Measurements from ENCODE around the gene CTNNA3.

The CTNNA3 gene

GRCh38 chr10:66877361-66877760, 818.6 kb downstream of the CTNNA3 start:
- DNase-seq (ENCODE audit: low read depth in 2 of 2) = no peak

GRCh38 chr10:66869635-66870034, 826.4 kb downstream of the CTNNA3 start:
- DNase-seq (ENCODE audit: low read depth in 2 of 2) = no peak

DNA sequence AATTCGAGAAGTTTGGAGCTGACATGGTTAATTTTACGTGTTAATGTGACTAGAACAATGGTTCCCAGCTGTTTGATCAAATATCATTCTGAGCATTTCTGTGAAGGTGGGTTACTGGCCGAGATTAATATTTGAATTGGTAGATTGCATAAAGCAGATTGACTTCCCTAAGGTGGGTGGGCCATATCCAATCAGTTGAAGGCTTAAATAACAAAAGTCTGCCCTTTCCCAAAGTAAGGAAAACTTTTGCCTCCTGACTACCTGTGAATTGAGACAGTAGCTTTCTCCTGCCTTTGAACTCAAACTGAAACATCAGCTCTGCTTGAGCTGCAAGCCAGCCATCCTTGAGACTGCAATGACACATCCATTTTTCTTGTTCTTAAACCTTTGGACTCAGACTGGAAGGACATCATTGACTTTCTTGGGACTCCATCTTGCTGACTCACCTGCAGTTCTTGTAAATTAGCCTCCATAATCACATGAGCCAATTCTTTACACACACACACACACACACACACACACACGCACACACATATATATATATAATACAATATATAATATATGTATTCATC, 833.2 kb downstream of the CTNNA3 start:
- DNase-seq (ENCODE audit: low read depth in 2 of 2) = no peak

DNA sequence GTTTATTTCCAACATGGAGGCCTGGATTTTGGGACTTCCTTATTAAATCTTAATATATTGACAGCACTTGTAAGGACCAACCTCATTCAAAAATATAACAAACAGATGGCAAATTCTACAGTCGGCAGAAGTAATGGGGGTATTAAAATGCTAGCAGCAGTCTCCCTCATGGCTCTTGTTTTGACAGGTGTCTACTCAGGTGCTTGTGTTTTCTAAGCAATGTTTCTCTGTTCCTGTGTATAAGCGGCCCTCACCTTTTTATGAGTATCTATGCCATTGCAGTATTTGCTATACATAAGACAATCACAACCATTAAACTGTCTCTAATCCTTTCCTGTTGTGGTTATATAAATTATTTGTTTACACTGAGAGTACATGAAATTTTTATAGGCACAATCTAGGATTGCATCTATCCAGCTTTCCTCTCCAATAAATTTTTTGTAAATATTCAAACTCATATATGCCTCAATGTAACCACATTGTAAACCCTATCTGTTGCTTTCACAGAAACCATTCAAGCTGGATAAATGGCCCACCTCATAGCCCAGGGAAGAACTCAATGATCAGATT, 835.5 kb downstream of the CTNNA3 start:
- no peak for DNase-seq (ENCODE audit: low read depth in 2 of 2)

GRCh38 chr10:66852811-66853210, 843.2 kb downstream of the CTNNA3 start:
- no peak for DNase-seq (ENCODE audit: low read depth in 2 of 2)

- DNase-seq (ENCODE audit: low read depth in 2 of 2) = no peak
These were observed 847.1 kb downstream of the CTNNA3 start for GRCh38 chr10:66848856-66849255.

- no peak for DNase-seq (ENCODE audit: low read depth in 2 of 2)
These were observed 851.6 kb downstream of the CTNNA3 start for GRCh38 chr10:66844176-66844942.

GRCh38 chr10:66843396-66843795, 852.6 kb downstream of the CTNNA3 start:
- no peak for DNase-seq (ENCODE audit: low read depth in 2 of 2)

DNA sequence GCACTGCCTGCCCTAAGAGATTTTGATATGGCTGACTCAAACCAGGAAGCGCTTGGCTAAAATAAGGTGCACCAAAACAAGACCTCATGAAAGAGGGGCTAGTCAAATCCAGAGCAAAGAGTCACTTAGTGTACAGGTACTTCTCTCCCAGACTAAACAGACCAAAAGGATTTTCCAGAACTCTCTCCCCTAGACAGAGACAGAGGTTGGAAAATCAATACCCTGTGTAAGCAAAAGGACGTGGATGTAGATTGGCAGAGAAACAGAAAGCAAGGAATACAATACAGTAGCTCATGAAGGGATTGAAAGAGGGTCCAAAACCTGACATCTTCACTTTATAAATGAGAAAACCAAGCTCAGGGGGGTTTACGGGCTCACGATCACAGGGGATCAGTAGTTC, 853.1 kb downstream of the CTNNA3 start:
- DNase-seq (ENCODE audit: low read depth in 2 of 2) = no peak

DNA sequence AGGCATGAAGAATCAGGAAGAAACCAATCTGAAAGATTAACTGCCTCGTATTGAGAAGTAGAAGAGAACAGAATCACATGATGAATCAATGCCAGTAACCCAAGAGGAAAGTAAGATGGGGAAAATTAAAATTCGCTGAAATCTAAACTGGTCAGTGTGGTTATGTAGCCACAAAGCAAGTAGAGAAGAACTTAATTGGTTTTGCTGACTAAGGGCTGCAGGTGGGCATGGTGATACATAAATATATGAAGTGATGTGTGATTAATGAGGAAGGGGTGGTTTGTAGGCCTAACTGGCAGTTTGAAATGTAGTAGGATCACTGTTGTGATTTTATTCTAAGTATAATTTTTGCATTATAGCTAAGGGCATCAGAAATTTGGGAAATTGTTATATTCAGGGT, 853.6 kb downstream of the CTNNA3 start:
- DNase-seq (ENCODE audit: low read depth in 2 of 2) = no peak

DNA sequence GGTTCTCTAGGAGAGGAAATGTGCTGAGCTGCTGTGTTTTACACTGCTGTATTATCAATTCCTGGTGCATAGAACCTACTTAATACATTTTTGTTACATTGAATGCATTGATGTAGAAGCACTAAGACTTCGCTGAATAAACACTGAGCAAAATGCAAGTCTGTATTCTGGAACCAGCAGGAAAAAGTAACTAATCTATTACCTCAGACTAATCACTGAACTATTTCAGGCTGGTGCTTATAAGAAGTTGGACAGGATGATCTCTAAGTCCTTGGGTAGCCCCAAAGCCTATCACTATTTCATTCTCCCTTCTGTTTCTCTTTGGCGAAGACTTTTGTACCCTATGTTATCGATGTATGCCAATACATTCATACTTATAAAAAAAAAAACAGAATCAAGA, 857.3 kb downstream of the CTNNA3 start:
- no peak for DNase-seq (ENCODE audit: low read depth in 2 of 2)

- DNase-seq (ENCODE audit: low read depth in 2 of 2) = no peak
These were observed 858.0 kb downstream of the CTNNA3 start for GRCh38 chr10:66837990-66838389.

- DNase-seq (ENCODE audit: low read depth in 2 of 2) = no peak
These were observed 858.7 kb downstream of the CTNNA3 start for GRCh38 chr10:66837335-66837734.

- no peak for DNase-seq (ENCODE audit: low read depth in 2 of 2)
These were observed 859.2 kb downstream of the CTNNA3 start for GRCh38 chr10:66836771-66837170.

GRCh38 chr10:66836057-66836456, 859.9 kb downstream of the CTNNA3 start:
- no peak for DNase-seq (ENCODE audit: low read depth in 2 of 2)

DNA sequence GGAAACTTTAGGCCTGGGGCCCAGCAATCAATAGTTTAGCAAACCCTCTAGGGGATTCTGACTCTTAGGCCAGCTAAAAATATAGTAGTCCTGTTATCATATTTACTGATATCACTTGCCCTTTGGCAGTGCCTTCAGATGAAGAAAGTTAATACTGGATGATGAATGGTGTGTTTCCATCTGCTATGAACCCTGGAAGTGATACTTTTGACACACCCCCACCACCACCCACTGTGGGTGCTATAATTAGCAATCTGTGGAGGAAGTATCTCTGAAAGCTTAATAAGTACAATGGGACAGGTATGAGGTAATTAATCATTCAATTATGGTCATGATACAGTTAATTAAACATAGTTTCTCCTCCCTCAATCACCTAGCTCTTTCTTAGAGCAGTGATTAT, 860.6 kb downstream of the CTNNA3 start:
- no peak for DNase-seq (ENCODE audit: low read depth in 2 of 2)

DNA sequence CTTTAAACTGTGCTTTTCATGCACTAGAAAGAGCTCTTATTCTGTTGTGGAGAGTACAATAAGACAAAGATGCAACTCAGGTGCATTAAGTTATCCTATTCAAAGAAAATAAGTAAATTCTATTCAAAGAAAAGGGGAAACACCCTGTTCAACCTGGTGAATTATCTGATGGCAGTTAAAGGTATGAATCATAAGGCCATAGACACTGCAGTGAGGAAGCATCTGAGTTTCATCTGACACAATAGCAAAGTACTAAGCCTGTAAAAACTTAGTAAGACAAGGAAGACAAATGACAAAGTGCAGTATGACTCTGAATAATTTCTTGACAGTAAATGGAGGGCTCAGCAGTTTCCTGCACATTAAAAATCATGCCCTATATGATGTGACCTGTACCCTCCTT, 861.2 kb downstream of the CTNNA3 start:
- DNase-seq (ENCODE audit: low read depth in 2 of 2) = no peak

GRCh38 chr10:66833861-66834260, 862.1 kb downstream of the CTNNA3 start:
- no peak for DNase-seq (ENCODE audit: low read depth in 2 of 2)

DNA sequence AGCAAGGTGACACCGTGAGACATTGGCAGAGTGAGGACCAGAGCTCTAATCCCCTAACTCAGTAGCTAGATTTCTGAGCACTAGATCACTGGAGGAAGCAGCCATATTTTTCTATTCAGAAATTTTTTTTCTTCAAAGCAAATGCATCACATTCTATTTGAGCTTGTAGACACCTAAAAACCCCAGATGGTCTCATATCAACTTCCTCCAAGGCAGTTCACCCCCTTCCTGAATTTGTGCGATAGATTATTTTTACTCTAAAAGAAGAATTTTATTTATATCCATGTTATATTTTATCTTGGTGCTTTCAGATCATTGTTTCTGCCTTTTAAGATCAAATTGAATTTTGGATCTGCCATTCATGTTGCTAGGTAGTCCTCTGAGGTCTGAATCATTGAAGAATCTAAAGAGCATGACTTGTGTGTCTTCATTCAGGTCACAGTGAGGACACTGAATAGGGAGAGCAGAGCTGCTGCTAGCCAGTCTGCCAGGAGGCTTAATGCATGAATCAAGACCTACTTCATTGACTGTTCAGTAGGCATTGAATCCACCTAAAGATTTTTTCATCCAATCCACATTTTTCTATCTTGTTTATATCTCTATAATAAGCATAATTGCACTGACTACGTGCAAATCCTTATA, 863.1 kb downstream of the CTNNA3 start:
- DNase-seq (ENCODE audit: low read depth in 2 of 2) = no peak

DNA sequence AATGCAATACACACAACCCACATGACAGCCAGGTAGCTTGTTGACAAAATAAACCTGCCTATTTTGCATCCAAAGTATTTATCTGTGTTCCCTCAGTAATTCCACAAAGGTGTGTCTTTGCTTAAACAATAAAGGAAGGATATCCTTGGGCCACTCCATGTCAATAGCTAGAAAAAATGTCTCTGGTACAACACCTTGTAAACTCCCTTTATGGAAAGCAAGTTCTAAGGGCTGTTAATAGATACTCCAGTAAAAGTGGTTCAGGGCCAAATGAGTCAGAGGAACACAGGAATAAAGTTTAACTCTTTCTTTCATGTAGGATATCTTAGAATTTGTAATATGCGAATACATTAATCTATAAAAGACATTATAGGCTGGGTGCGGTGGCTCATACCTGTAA, 867.0 kb downstream of the CTNNA3 start:
- DNase-seq (ENCODE audit: low read depth in 2 of 2) = no peak

GRCh38 chr10:66827353-66827752, 868.6 kb downstream of the CTNNA3 start:
- no peak for DNase-seq (ENCODE audit: low read depth in 2 of 2)

DNA sequence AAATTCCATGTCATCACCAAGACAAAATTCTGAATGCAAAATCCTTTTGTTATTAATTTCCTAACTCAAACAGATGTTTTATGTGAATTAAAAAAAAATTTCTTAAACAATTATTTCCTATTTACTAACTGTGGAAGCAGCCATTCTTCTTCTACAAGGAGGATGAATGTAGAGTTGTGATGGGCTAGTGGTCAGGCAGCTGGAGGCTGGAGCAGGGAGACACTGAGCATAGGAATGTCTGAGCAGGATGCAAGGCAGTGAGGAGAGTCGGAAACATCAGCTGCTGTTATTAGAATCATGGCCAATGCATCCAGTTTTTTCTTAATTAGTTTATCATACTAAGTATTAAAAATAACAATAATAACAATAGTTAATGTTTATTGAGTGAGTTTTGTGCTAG, 872.7 kb downstream of the CTNNA3 start:
- no peak for DNase-seq (ENCODE audit: low read depth in 2 of 2)

- DNase-seq (ENCODE audit: low read depth in 2 of 2) = no peak
These were observed 873.2 kb downstream of the CTNNA3 start for GRCh38 chr10:66822801-66823200.
